Measurements from ENCODE around the gene SNAP47. TPM values are rescaled to one million over a fixed set of nuclear protein-coding genes. Genes with fewer than 3 reads are reported as not detected.

The SNAP47 gene
- total and polyA plus RNA-seq, 9 of the 15 experiments (the other 6 are each of a cell fraction or from before 2014, with no cell fraction given), result 2.5 to 41.3 (median 32.6) TPM

GRCh38 chr1:227734856-227735538 is at the start of gene SNAP47, which contains the start of gene JMJD4 (continued):
- TF ChIP-seq ZBTB2 (IDR thresholded peaks at IDR 0.05) (peak; percentile 96), ZFPM2 (CRISPR knock-in tag; IDR thresholded peaks at IDR 0.05) (0 out of 2 replicates have a peak, but pooled peaks have one; percentile 8), E2F5 (CRISPR knock-in tag; IDR thresholded peaks at IDR 0.05) (peak; percentile 61; the same call in 1 of the 2 replicates), C11orf30 (IDR thresholded peaks at IDR 0.05; ENCODE audit: low read depth) (peak; percentile 95), ARID4B (CRISPR knock-in tag; IDR thresholded peaks at IDR 0.05) (peak; percentile 93), POLR2A (conservative IDR thresholded peaks at IDR 0.05) (peak; percentile 92), MITF (IDR thresholded peaks at IDR 0.05) (peak; percentile 77; the same call in 1 of the 2 replicates), PRMT5 (CRISPR knock-in tag; IDR thresholded peaks at IDR 0.05) (0 out of 2 replicates have a peak, but pooled peaks have one; percentile 28), ATF7 (IDR thresholded peaks at IDR 0.05) (peak; percentile 91), ZBTB11 (CRISPR knock-in tag; IDR thresholded peaks at IDR 0.05) (peak; percentile 99 to 100 (median 100))
